ENCODE data around the gene ZNF407.

Gene ZNF407

DNA sequence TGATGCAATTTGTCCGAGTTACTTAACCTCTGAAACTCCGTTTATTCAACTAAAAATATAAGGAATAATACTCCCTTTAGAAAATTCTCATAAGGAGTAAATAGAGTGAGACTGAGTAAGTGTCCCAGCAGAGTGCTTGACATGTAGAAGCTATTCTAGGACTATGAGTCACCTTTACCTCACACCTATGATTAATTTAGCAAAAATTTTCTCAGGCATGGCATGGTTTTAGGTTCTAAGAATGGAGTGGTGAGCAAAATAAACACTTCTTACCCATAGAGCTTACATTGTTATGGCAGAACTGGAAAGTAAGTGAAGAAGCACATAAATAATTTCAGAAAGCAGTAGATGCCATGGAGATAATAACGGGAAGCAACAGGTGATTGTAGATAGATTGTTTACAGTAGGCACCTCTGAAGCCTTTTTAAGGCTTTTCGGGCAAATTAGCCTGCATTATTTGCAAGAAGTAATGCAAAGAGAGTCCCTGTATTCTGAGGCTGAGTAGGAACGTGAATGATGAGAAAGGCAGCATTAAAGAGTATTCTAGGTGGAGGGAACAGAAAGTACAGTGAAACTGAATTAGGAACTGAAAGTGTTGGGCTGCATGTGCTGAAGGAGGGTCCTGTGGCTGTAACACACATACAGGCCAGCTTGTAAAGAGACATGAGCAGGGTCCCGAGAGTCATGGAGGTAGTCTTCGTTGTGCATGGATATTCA lies 209.2 kb downstream of the ZNF407 start:
- no peak for DNase-seq (ENCODE audit: low spot score)
- TF ChIP-seq CTCF (IDR thresholded peaks at IDR 0.05) = no peak
- no peak overlapping the region for H3K4me3 ChIP-seq
- H3K27ac ChIP-seq = no peak overlapping the region

DNA sequence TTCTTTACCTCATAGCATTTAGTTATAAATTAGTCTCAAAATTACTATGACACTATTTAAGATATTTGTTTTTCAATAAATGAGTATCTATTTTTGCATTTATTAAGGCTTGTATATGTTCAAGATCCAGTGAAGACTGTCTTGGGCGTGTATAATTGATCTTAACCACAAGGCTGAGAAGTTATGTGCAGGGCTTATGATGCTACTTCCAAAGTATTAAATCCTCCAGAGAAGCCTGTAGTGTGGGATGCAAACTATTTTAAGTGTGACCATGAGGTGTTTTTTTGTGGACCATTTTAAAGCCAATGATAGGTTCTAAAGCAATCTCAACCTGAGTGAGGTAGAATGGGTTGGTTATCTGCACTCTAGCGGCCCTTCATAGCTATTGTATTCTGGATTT lies 219.9 kb downstream of the ZNF407 start:
- H3K27ac ChIP-seq = no peak overlapping the region
- H3K4me3 ChIP-seq = no peak overlapping the region
- no peak for TF ChIP-seq CTCF (IDR thresholded peaks at IDR 0.05)
- DNase-seq (ENCODE audit: low spot score) = no peak

- DNase-seq (ENCODE audit: low spot score) = no peak
- Histone ChIP-seq H3K27ac (no peak overlapping the region), H3K4me3 (no peak overlapping the region)
- TF ChIP-seq CTCF (IDR thresholded peaks at IDR 0.05) = no peak
Observed at GRCh38 chr18:74818516-74819175, 221.0 kb downstream of the ZNF407 start.

- DNase-seq (ENCODE audit: low spot score) = no peak
- Histone ChIP-seq H3K27ac (no peak overlapping the region), H3K4me3 (no peak overlapping the region)
- no peak for TF ChIP-seq CTCF (IDR thresholded peaks at IDR 0.05)
Observed at GRCh38 chr18:74819433-74820059, 221.9 kb downstream of the ZNF407 start.

GRCh38 chr18:74820160-74820780 lies 222.6 kb downstream of the ZNF407 start:
- no peak for TF ChIP-seq CTCF (IDR thresholded peaks at IDR 0.05)
- H3K27ac ChIP-seq = no peak overlapping the region
- H3K4me3 ChIP-seq = no peak overlapping the region
- no peak for DNase-seq (ENCODE audit: low spot score)

DNA sequence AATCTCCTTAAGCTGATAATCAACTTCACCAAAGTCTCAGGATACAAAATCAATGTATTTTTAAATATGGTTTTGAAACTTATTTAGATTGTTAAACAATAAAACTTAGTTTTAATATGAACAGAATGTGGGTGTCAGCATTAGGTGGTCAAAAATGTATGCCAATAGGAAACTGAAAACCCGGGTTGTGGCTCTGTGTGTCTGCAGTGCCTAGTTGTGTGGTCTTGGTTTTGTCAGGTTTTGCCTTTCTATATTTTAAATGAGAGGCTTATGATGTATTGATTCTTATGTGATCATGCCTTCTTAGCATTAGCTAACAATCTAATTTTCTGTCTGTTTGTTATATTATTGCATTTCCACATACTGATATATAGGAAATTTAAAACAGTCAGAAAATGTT lies 227.8 kb downstream of the ZNF407 start:
- Histone ChIP-seq H3K4me3 (no peak overlapping the region), H3K27ac (no peak overlapping the region)
- no peak for DNase-seq (ENCODE audit: low spot score)
- no peak for TF ChIP-seq CTCF (IDR thresholded peaks at IDR 0.05)

Measured in coronary artery (tissue), 2 donors.